H9 (cell line): ENCODE measurements around the gene TBL3. TPM values are rescaled to one million over a fixed set of nuclear protein-coding genes. Genes with fewer than 3 reads are reported as not detected.

ENCODE experiments used
- DNase-seq: peaks from one replicate; pipeline ENCODE4 v3.0.0-alpha.2; 2017
- H2AFZ ChIP-seq: one replicate; pipeline ENCODE4 v1.6.1; 2013; ENCODE audit warnings: mild to moderate bottlenecking, low read length, control low read depth, moderate library complexity
- H2AK5ac ChIP-seq: 2 replicates; pipeline ENCODE4 v1.6.1; 2013; ENCODE audit warnings: low read length, control low read depth, mixed read lengths; ENCODE audit not compliant: insufficient read length
- H2BK120ac ChIP-seq: one replicate; pipeline ENCODE4 v1.6.1; 2013; ENCODE audit warnings: low read depth, mild to moderate bottlenecking, low read length, control low read depth, inconsistent platforms; ENCODE audit not compliant: poor library complexity, severe bottlenecking
- H2BK12ac ChIP-seq: 2 replicates; pipeline ENCODE4 v1.6.1; 2013; ENCODE audit warnings: low read length, control low read depth, mixed read lengths, low read depth; ENCODE audit not compliant: insufficient read length
- H2BK15ac ChIP-seq: 2 replicates; pipeline ENCODE4 v1.6.1; 2013; ENCODE audit warnings: low read depth, low read length, control low read depth
- H2BK20ac ChIP-seq: one replicate; pipeline ENCODE4 v1.6.1; 2013; ENCODE audit warnings: low read depth, mild to moderate bottlenecking, low read length, control low read depth, inconsistent platforms; ENCODE audit not compliant: poor library complexity, severe bottlenecking
- H2BK5ac ChIP-seq: 2 replicates; pipeline ENCODE4 v1.6.1; 2013; ENCODE audit warnings: low read length, control low read depth, mixed read lengths; ENCODE audit not compliant: insufficient read length
- H3K14ac ChIP-seq: 2 replicates; pipeline ENCODE4 v1.6.1; 2013; ENCODE audit warnings: low read length, control low read depth; ENCODE audit not compliant: insufficient read depth
- H3K18ac ChIP-seq: 2 replicates; pipeline ENCODE4 v1.6.1; 2013; ENCODE audit warnings: low read depth, mild to moderate bottlenecking, mixed read lengths, low read length, control low read depth; ENCODE audit not compliant: insufficient read length
- H3K23ac ChIP-seq: 2 replicates; pipeline ENCODE4 v1.6.1; 2013; ENCODE audit warnings: low read length, control low read depth, mixed read lengths, low read depth; ENCODE audit not compliant: insufficient read length
- H3K23me2 ChIP-seq: 2 replicates; pipeline ENCODE4 v1.6.1; 2013; ENCODE audit warnings: low read depth, mild to moderate bottlenecking, mixed read lengths, low read length, control low read depth; ENCODE audit not compliant: insufficient read length, poor library complexity, severe bottlenecking
- H3K27ac ChIP-seq: 2 replicates; pipeline ENCODE4 v1.5.1; 2013; ENCODE audit warnings: low read length, control low read depth, mixed read lengths, low read depth; ENCODE audit not compliant: insufficient read length
- H3K27me3 ChIP-seq: 2 replicates; pipeline ENCODE4 v1.6.1; 2013; ENCODE audit warnings: low read length, control low read depth, inconsistent platforms; ENCODE audit not compliant: insufficient read depth
- H3K4ac ChIP-seq: 2 replicates; pipeline ENCODE4 v1.6.1; 2013; ENCODE audit warnings: low read depth, mild to moderate bottlenecking, control low read depth, inconsistent platforms, low read length, moderate library complexity
- H3K4me1 ChIP-seq: 2 replicates; pipeline ENCODE4 v1.6.1; 2013; ENCODE audit warnings: low read length, control low read depth, inconsistent platforms; ENCODE audit not compliant: insufficient read depth
- H3K4me2 ChIP-seq: 2 replicates; pipeline ENCODE4 v1.6.1; 2013; ENCODE audit warnings: low read length, control low read depth, mixed read lengths; ENCODE audit not compliant: insufficient read length, insufficient read depth
- H3K56ac ChIP-seq: 2 replicates; pipeline ENCODE4 v1.6.1; 2013; ENCODE audit warnings: low read depth, mild to moderate bottlenecking, mixed read lengths, low read length, control low read depth; ENCODE audit not compliant: insufficient read length
- H3K79me1 ChIP-seq: 2 replicates; pipeline ENCODE4 v1.6.1; 2013; ENCODE audit warnings: low read depth, mild to moderate bottlenecking, moderate library complexity, low read length, control low read depth, inconsistent platforms; ENCODE audit not compliant: insufficient read depth, poor library complexity, severe bottlenecking
- H3K79me2 ChIP-seq: 2 replicates; pipeline ENCODE4 v1.6.1; 2013; ENCODE audit warnings: low read length, control low read depth, inconsistent platforms; ENCODE audit not compliant: insufficient read depth
- H3K9ac ChIP-seq: 2 replicates; pipeline ENCODE4 v1.6.1; 2013; ENCODE audit warnings: low read length, control low read depth, mixed read lengths; ENCODE audit not compliant: insufficient read length; ENCODE audit errors: extremely low read depth
- H3K9me3 ChIP-seq: one replicate; pipeline ENCODE4 v1.6.1; 2013; ENCODE audit warnings: low read depth, low read length, inconsistent platforms; ENCODE audit not compliant: control insufficient read depth
- H3T11ph ChIP-seq: one replicate; pipeline ENCODE4 v1.6.1; 2013; ENCODE audit warnings: mild to moderate bottlenecking, low read length, control low read depth, inconsistent platforms
- H4K20me1 ChIP-seq: one replicate; pipeline ENCODE4 v1.6.1; 2013; ENCODE audit not compliant: control insufficient read depth, insufficient read length, insufficient read depth
- H4K5ac ChIP-seq: 2 replicates; pipeline ENCODE4 v1.6.1; 2013; ENCODE audit warnings: low read depth, mild to moderate bottlenecking, mixed read lengths, low read length, control low read depth; ENCODE audit not compliant: insufficient read length
- H4K8ac ChIP-seq: replicated peaks from 2 replicates; pipeline ENCODE4 v1.6.1; 2013; ENCODE audit warnings: low read length, control low read depth, mixed read lengths, low read depth; ENCODE audit not compliant: insufficient read length
- H4K91ac ChIP-seq: 2 replicates; pipeline ENCODE4 v1.6.1; 2013; ENCODE audit warnings: low read depth, mild to moderate bottlenecking, moderate library complexity, mixed read lengths, low read length, control low read depth; ENCODE audit not compliant: insufficient read length
- H3K27ac Mint-ChIP-seq, 3 experiments: 2 replicates in 2 of 3; 3 replicates in 1 of 3; pipeline ENCODE4 v1.8.0; 2020 to 2021; ENCODE audit warnings: mixed read lengths in 3 of 3, mild to moderate bottlenecking in 1 of 3, moderate library complexity in 1 of 3
- H3K27me3 Mint-ChIP-seq: 2 replicates; pipeline ENCODE4 v1.8.0; 2021; ENCODE audit warnings: low read depth, mild to moderate bottlenecking, moderate library complexity, mixed read lengths
- H3K36me3 Mint-ChIP-seq, 3 experiments: 2 replicates in 2 of 3; 3 replicates in 1 of 3; pipeline ENCODE4 v1.8.0; 2020 to 2021; ENCODE audit warnings: low read depth in 3 of 3, mixed read lengths in 3 of 3; ENCODE audit not compliant: insufficient read depth in 1 of 3
- H3K4me1 Mint-ChIP-seq, 2 experiments: 2 replicates each; pipeline ENCODE4 v1.8.0; 2020; ENCODE audit warnings: mixed read lengths in 2 of 2
- H3K4me3 Mint-ChIP-seq, 2 experiments: 2 replicates in 1 of 2; 3 replicates in 1 of 2; pipeline ENCODE4 v1.8.0; 2020 to 2021; ENCODE audit warnings: mild to moderate bottlenecking in 2 of 2, mixed read lengths in 2 of 2, moderate library complexity in 1 of 2
- H3K9me3 Mint-ChIP-seq, 2 experiments: 2 replicates in 1 of 2; 3 replicates in 1 of 2; pipeline ENCODE4 v1.8.0; 2020; ENCODE audit warnings: mild to moderate bottlenecking in 2 of 2, mixed read lengths in 2 of 2, moderate library complexity in 1 of 2
- WGBS: extraction: QIAGEN DNeasy Blood & Tissue Kit; methylation state at CpG from one replicate; pipeline ENCODE4 v1.1.7; 2013; ENCODE audit warnings: missing lambda C conversion rate, low lambda C conversion rate, mixed read lengths; ENCODE audit not compliant: insufficient read length; ENCODE audit errors: extremely low coverage; 5-methylcytosine and 5-hydroxymethylcytosine counted together
- total RNA-seq: library from RNA; stranded (reverse); gene quantifications from 2 replicates; pipeline ENCODE4 v1.2.1, GENCODE V29; 2021
- TF ChIP-seq, protein P1 (sequence below): fragments of 200-600 bp; sonication (generic); conservative IDR thresholded peaks from 3 replicates; pipeline ENCODE4 v1.8.0; 2021; ENCODE audit warnings: antibody characterized with exemption, mild to moderate bottlenecking

TBL3 gene
- total RNA-seq, 1 experiment from 2014 or later: 54.0 TPM

DNA sequence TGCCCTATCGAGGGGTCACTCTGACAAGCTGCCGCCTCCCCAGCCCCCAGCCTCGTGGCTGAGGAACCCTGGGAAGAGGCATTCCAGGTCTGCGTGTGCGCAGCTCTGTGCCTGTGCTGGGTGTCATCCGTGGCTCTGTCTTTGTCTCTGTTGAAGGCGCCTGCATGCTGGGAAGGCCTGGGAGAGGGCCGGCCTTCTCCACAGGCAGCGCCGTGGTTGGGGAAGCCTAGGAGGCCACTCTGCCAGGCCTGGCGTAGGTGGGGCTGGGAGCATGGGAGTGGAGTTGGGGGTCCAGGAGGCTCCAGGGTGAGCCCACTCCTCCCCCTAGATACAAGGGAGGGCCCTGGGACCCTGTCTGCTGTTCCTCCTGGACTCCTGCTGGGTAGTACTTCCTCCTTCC is 58.2 kb downstream of the TBL3 start:
- no peak overlapping the region for H3K4ac ChIP-seq
- H3K56ac ChIP-seq: no peak overlapping the region
- H3K4me2 ChIP-seq: no peak overlapping the region
- no peak overlapping the region for H3K9ac ChIP-seq
- H3K27ac ChIP-seq: no peak overlapping the region
- Mint-ChIP-seq H3K4me3 (no peak overlapping the region), H3K27ac (no peak overlapping the region), H3K9me3 (no peaks in the 10 kb centered on the region), H3K4me1 (peaks cover 7% of the 10 kb centered on the region in 2 experiments; a peak in 2 of 4 replicates), H3K36me3 (no peaks in the 10 kb centered on the region), H3K27me3 (peaks cover 20% of the 10 kb centered on the region)
- H2BK5ac ChIP-seq: no peak overlapping the region
- no peak overlapping the region for H4K5ac ChIP-seq
- H2AK5ac ChIP-seq: no peak overlapping the region
- no peaks in the 10 kb centered on the region for H3K79me1 ChIP-seq
- no CpG with 5 or more reads among the region's 11 CpGs for WGBS
- H4K91ac ChIP-seq: no peak overlapping the region
- no peak overlapping the region for H3T11ph ChIP-seq
- TF ChIP-seq, protein P1, sequence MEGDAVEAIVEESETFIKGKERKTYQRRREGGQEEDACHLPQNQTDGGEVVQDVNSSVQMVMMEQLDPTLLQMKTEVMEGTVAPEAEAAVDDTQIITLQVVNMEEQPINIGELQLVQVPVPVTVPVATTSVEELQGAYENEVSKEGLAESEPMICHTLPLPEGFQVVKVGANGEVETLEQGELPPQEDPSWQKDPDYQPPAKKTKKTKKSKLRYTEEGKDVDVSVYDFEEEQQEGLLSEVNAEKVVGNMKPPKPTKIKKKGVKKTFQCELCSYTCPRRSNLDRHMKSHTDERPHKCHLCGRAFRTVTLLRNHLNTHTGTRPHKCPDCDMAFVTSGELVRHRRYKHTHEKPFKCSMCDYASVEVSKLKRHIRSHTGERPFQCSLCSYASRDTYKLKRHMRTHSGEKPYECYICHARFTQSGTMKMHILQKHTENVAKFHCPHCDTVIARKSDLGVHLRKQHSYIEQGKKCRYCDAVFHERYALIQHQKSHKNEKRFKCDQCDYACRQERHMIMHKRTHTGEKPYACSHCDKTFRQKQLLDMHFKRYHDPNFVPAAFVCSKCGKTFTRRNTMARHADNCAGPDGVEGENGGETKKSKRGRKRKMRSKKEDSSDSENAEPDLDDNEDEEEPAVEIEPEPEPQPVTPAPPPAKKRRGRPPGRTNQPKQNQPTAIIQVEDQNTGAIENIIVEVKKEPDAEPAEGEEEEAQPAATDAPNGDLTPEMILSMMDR: no peak
- H2AFZ ChIP-seq: no peak overlapping the region
- H2BK12ac ChIP-seq: no peak overlapping the region
- no peaks in the 10 kb centered on the region for H3K9me3 ChIP-seq
- H2BK15ac ChIP-seq: no peak overlapping the region
- H3K23ac ChIP-seq: no peak overlapping the region
- H2BK20ac ChIP-seq: no peak overlapping the region
- H3K23me2 ChIP-seq: peaks cover 3% of the 10 kb centered on the region
- H3K4me1 ChIP-seq: no peaks in the 10 kb centered on the region
- no peak overlapping the region for H4K8ac ChIP-seq
- no peak for DNase-seq
- H4K20me1 ChIP-seq: no peaks in the 10 kb centered on the region
- no peaks in the 10 kb centered on the region for H3K79me2 ChIP-seq
- H3K27me3 ChIP-seq: peaks cover 7% of the 10 kb centered on the region; the same call in 1 of the 2 replicates
- H2BK120ac ChIP-seq: no peak overlapping the region
- H3K18ac ChIP-seq: no peak overlapping the region
- no peak overlapping the region for H3K14ac ChIP-seq
